ENCODE measurements around the gene MTRF1. TPM values are rescaled to one million over a fixed set of nuclear protein-coding genes. Genes with fewer than 3 reads are reported as not detected.
"Not testable (repeated sequence)": the region's sequence is repeated elsewhere in the genome, so short reads cannot be mapped to it uniquely, and the experiment has no call there.

The MTRF1 gene
- total RNA-seq, 1 donor from 2014 or later = 13.2 TPM

DNA sequence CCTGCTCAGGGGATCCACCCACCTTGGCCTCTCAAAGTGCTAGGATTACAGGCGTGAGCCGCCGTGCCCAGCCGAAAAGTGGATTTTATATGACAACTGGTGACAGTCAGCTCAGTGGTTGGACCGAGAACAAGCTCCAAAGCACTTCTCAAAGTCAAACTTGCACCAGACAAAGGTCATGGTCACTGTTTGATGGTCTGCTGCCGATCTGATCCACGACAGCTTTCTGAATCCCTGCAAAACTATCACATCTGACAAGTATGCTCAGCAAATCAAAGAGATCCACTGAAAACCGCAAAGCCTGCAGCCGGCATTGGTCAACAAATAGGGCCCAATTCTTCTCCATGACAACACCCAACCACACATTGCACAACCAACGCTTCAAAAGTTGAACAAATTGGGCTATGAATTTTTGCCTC, 26.1 kb upstream of the MTRF1 start:
- no peaks in the 10 kb centered on the region for H3K27me3 ChIP-seq (ENCODE audit: low read depth)
- H3K9me3 ChIP-seq (replicated peaks) = peaks cover 19% of the 10 kb centered on the region
- intact Hi-C loops (cut with micrococcal nuclease) = no loop called here
- TF ChIP-seq, protein P1, sequence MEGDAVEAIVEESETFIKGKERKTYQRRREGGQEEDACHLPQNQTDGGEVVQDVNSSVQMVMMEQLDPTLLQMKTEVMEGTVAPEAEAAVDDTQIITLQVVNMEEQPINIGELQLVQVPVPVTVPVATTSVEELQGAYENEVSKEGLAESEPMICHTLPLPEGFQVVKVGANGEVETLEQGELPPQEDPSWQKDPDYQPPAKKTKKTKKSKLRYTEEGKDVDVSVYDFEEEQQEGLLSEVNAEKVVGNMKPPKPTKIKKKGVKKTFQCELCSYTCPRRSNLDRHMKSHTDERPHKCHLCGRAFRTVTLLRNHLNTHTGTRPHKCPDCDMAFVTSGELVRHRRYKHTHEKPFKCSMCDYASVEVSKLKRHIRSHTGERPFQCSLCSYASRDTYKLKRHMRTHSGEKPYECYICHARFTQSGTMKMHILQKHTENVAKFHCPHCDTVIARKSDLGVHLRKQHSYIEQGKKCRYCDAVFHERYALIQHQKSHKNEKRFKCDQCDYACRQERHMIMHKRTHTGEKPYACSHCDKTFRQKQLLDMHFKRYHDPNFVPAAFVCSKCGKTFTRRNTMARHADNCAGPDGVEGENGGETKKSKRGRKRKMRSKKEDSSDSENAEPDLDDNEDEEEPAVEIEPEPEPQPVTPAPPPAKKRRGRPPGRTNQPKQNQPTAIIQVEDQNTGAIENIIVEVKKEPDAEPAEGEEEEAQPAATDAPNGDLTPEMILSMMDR (IDR thresholded peaks at IDR 0.05; ENCODE audit: borderline replicate concordance) = no peak
- no peak overlapping the region for H3K27ac ChIP-seq (replicated peaks)
- H3K36me3 ChIP-seq = no peaks in the 10 kb centered on the region
- DNase-seq = no peak
- H3K4me1 ChIP-seq = no peaks in the 10 kb centered on the region
- no peak overlapping the region for H3K4me3 ChIP-seq

DNA sequence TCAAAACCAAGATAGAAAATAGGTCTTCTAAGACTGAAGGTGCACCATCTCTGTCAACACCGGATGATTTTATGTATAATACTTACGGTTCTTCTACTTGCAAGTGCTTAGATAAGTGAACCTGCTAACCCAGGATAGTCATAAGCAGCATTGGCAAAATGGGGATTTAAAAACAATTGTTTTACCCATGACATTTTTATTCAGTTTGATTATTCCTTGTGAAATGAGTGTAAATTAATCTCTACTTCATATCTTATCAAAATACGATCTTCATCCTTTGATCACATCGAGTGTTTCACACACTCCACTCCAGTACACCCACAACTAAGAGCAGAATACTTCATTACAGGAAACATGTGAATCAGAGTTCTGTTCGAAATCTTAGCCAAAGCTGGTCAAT, 23.0 kb upstream of the MTRF1 start:
- Histone ChIP-seq H3K27me3 (ENCODE audit: low read depth) (no peaks in the 10 kb centered on the region), H3K36me3 (no peaks in the 10 kb centered on the region), H3K4me3 (no peak overlapping the region), H3K9me3 (replicated peaks) (no peaks in the 10 kb centered on the region), H3K27ac (replicated peaks) (no peak overlapping the region), H3K4me1 (no peaks in the 10 kb centered on the region)
- TF ChIP-seq, protein P1 (IDR thresholded peaks at IDR 0.05; ENCODE audit: borderline replicate concordance) = no peak
- intact Hi-C loops (cut with micrococcal nuclease) = no loop called here
- DNase-seq = no peak

DNA sequence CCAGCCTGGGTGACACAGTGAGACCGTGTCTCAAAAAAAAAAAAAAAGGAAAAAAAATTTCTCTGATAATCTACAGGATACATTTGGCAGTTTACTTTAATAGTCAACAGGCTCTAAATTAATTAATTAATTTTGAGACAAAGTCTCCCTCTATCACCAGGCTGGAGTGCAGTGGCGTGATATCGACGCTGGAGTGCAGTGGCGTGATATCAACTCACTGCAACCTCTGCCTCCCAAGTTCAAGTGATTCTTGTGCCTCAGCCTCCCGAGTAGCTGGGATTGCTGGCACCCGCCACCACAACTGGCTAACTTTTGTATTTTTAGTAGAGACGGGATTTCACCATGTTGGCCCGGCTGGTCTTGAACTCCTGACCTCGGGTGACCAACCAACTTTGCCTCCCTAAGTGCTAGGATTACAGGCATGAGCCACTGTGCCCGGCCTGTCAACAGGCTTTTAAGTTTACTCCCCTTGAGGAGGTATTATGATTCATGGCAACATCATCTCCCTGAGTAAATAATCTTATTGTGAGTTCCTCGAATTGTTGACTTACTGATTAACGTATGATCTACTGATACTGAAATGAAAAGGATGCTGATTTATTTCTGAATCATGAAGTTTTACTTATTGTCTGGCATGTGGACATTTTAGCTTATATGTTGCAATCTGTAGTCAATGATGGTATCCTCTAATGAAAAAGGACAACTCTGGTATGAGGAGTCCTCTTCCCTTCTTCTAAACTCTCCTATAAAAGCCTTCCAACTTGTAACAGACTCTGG, 21.3 kb upstream of the MTRF1 start:
- Histone ChIP-seq H3K4me1 (no peaks in the 10 kb centered on the region), H3K27me3 (ENCODE audit: low read depth) (no peaks in the 10 kb centered on the region), H3K27ac (replicated peaks) (no peak overlapping the region), H3K4me3 (no peak overlapping the region), H3K36me3 (no peaks in the 10 kb centered on the region), H3K9me3 (replicated peaks) (no peaks in the 10 kb centered on the region)
- intact Hi-C loops (cut with micrococcal nuclease) = no loop called here
- DNase-seq = no peak
- TF ChIP-seq, protein P1 (IDR thresholded peaks at IDR 0.05; ENCODE audit: borderline replicate concordance) = no peak

DNA sequence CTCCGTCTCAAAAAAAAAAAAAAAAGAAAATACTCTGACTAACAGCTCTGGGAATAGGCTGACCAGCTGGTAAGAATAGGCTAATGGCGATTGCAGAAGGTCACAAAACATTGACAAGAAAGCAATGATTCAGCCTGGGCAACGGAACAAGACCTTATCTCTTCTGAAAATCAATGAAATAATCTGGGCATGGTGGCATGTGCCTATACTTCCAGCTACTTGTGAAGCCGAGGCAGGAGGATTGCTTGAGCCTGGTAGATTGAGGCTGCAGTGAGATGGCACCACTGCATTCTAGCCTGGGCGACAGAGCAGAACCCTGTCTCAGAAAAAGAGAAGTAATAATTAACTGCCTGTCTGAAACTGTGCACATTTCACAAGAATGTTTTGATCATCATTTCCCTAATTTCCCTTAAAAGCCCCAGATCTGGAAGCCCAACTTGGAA, 18.8 kb upstream of the MTRF1 start:
- H3K36me3 ChIP-seq = no peaks in the 10 kb centered on the region
- no peaks in the 10 kb centered on the region for H3K27me3 ChIP-seq (ENCODE audit: low read depth)
- intact Hi-C loops (cut with micrococcal nuclease) = no loop called here
- H3K4me3 ChIP-seq = no peak overlapping the region
- no peak overlapping the region for H3K27ac ChIP-seq (replicated peaks)
- no peak for DNase-seq
- H3K4me1 ChIP-seq = no peaks in the 10 kb centered on the region
- H3K9me3 ChIP-seq (replicated peaks) = no peaks in the 10 kb centered on the region
- TF ChIP-seq, protein P1 (IDR thresholded peaks at IDR 0.05; ENCODE audit: borderline replicate concordance) = no peak

DNA sequence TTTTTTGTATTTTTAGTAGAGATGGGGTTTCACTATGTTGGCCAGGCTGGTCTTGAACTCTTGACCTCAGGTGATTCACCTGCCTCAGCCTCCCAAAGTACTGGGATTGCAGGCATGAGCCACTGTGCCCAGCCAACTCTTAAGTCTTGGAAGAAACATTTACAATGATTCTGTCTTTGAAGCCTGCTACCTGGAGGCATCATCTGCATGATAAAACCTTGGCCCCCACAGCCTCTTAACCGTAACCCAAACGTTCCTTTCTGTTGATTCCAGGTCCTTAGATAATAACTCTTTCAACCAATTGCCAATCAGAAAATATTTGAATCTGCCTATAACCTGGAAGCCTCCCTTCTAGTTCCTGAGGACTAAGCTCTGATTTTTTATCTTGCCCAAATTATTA, 15.8 kb upstream of the MTRF1 start:
- H3K4me1 ChIP-seq; H3K36me3 ChIP-seq; H3K9me3 ChIP-seq (replicated peaks); H3K27me3 ChIP-seq (ENCODE audit: low read depth); intact Hi-C loops (cut with micrococcal nuclease); H3K27ac ChIP-seq (replicated peaks); H3K4me3 ChIP-seq; DNase-seq: not testable (repeated sequence)

DNA sequence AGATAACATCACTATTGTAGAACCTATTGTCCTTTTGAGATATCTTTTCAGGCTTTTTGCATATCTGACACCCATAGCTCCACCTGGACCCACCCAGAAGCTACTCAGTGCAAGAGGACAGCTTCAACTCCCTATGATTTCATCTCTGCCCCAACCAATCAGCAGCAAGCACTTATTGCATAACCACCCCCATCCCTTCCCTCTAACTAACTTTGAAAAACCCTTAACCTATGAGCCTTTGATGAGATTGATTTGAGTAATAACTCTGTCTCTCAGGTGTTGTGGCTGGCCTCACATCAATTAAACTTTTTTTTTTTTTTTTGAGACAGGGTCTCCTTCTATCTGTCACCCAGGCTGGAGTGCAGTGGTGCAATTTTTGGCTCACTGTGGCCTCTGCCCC, 13.4 kb upstream of the MTRF1 start:
- no peaks in the 10 kb centered on the region for H3K4me1 ChIP-seq
- no peaks in the 10 kb centered on the region for H3K27me3 ChIP-seq (ENCODE audit: low read depth)
- H3K4me3 ChIP-seq = no peak overlapping the region
- H3K36me3 ChIP-seq = no peaks in the 10 kb centered on the region
- intact Hi-C loops (cut with micrococcal nuclease) = no loop called here
- TF ChIP-seq, protein P1 (IDR thresholded peaks at IDR 0.05; ENCODE audit: borderline replicate concordance) = no peak
- no peaks in the 10 kb centered on the region for H3K9me3 ChIP-seq (replicated peaks)
- DNase-seq = no peak
- H3K27ac ChIP-seq (replicated peaks) = no peak overlapping the region

Data from left ventricle myocardium inferior (tissue), 1 donor.